ENCODE measurements around the gene NKG7. TPM values are rescaled to one million over a fixed set of nuclear protein-coding genes. Genes with fewer than 3 reads are reported as not detected.

The NKG7 gene
- total and polyA plus RNA-seq, 8 donors: 0.56 to 2.1 (median 1.0) TPM; not detected in 2

- intact Hi-C loops (cut with DNase I): no loop called here
- WGBS, 2 donors: 86 to 91% methylated on average over 15 to 17 of the region's 17 CpGs
- ATAC-seq (no peak), FAIRE-seq (no peak), DNase-seq (no peak)
- Histone ChIP-seq H3K36me3 (peaks cover 0 to 8% (median 0%) of the 10 kb centered on the region in 3 donors), H3K27me3 (no peaks in the 10 kb centered on the region), H3K9me3 (no peaks in the 10 kb centered on the region), H3K4me1 (no peaks in the 10 kb centered on the region), H3K4me3 (no peak overlapping the region), H3K27ac (no peak overlapping the region)
- TF ChIP-seq CTCF (IDR thresholded peaks at IDR 0.05): no peak
These were observed 25.7 kb downstream of the NKG7 start for GRCh38 chr19:51346742-51347141.

GRCh38 chr19:51345076-51345620, 27.3 kb downstream of the NKG7 start:
- DNase-seq (no peak), ATAC-seq (no peak), FAIRE-seq (no peak)
- Histone ChIP-seq H3K27ac (no peak overlapping the region), H3K27me3 (no peaks in the 10 kb centered on the region), H3K4me1 (no peaks in the 10 kb centered on the region), H3K36me3 (no peaks in the 10 kb centered on the region), H3K4me3 (no peak overlapping the region), H3K9me3 (no peaks in the 10 kb centered on the region)
- intact Hi-C loops (cut with DNase I): no loop called here
- 95 to 96% methylated on average over 9 of the region's 9 CpGs for WGBS, 2 donors
- no peak for TF ChIP-seq CTCF (IDR thresholded peaks at IDR 0.05)

- no peaks in the 10 kb centered on the region for H3K9me3 ChIP-seq
- H3K4me1 ChIP-seq: peaks cover 0 to 5% (median 5%) of the 10 kb centered on the region in 3 donors
- WGBS, 2 donors: 42 to 45% methylated on average over 9 of the region's 9 CpGs
- ATAC-seq (no peak), DNase-seq (no peak), FAIRE-seq (no peak)
- no peak overlapping the region for H3K4me3 ChIP-seq
- H3K36me3 ChIP-seq: no peaks in the 10 kb centered on the region
- no peak overlapping the region for H3K27ac ChIP-seq
- no peak for TF ChIP-seq CTCF (IDR thresholded peaks at IDR 0.05)
- intact Hi-C loops (cut with DNase I): no loop called here
- H3K27me3 ChIP-seq: no peaks in the 10 kb centered on the region
These were observed 29.6 kb downstream of the NKG7 start for GRCh38 chr19:51342631-51343569.

- no peak for ATAC-seq
- intact Hi-C loops (cut with DNase I): no loop called here
- Histone ChIP-seq H3K36me3 (no peaks in the 10 kb centered on the region), H3K27me3 (no peaks in the 10 kb centered on the region), H3K4me3 (no peak within 1 kb of the TSS), H3K27ac (no peak within 1 kb of the TSS), H3K4me1 (peaks cover 0 to 5% (median 5%) of the 10 kb centered on the region in 3 donors), H3K9me3 (no peaks in the 10 kb centered on the region)
- no peak for DNase-seq
- no peak for TF ChIP-seq CTCF (IDR thresholded peaks at IDR 0.05)
- FAIRE-seq: no peak
- WGBS, 2 donors: 22 to 39% methylated on average over 2 to 3 of the region's 3 CpGs
These were observed 30.4 kb downstream of the NKG7 start, which contains the start of gene VSIG10L for GRCh38 chr19:51341976-51342580. TSS of gene VSIG10L (minus strand) at chr19:51342139. CDS start at chr19:51342124, 15 bp downstream.
